GM12878 (cell line): ENCODE results near the gene BICC1.

ENCODE experiments used
- CBFB ChIP-seq: IDR thresholded peaks from 2 replicates; pipeline ENCODE4 v1.6.1; 2016; ENCODE audit warnings: antibody characterized with exemption, low read depth
- POLR2A ChIP-seq: IDR thresholded peaks from 2 replicates; pipeline ENCODE4 v1.6.1; 2011; ENCODE audit warnings: low read depth, mild to moderate bottlenecking, low read length

DNA sequence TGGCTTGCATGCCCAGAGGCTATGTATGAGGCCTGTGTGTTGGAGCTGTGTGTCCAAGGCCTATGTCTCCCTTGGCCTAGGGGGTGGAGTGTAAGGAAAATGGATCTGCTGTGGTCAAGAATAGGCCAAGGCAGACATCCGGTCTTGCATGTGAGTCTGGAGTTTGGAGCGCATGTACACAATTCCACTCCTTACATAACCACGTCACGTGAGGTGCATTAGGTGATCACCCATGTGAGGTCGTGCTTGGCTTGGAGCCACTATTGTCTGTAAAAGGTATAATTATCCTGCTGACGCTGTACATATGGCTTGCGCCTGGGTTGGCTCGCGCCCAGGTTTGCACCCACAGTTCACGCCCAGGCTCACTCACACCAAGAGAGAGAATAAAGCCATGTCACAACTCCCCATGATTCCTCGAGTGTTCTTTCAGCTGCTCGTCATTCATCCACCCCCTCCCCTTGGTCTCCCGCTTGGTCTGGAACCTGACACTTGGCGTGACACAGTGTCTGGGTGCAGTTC is 105.5 kb downstream of the BICC1 start:
- TF ChIP-seq CBFB = no peak
- TF ChIP-seq POLR2A = no peak
